Uterus (tissue), 4 donors: Measurements from ENCODE around the gene FABP6. TPM values are rescaled to one million over a fixed set of nuclear protein-coding genes. Genes with fewer than 3 reads are reported as not detected.

Source experiments
- DNase-seq, 2 donors: peaks; one replicate each; pipeline ENCODE4 v3.0.0-alpha.2; 2019 to 2020
- H3K27ac ChIP-seq, 2 donors: fragments of 200-600 bp; sonication (generic); 1 replicate in 1 of 2; 2 replicates in 1 of 2; pipeline ENCODE4 v1.5.1; 2016 to 2018
- H3K27me3 ChIP-seq, 2 donors: fragments of 200-600 bp; sonication (generic); one replicate each; pipeline ENCODE4 v1.5.1; 2018 to 2019; ENCODE audit warnings: control low read depth in 1 of 2
- H3K36me3 ChIP-seq, 2 donors: fragments of 200-600 bp; sonication (generic); one replicate each; pipeline ENCODE4 v1.5.1; 2019; ENCODE audit warnings: control low read depth in 1 of 2
- H3K4me1 ChIP-seq, 2 donors: fragments of 200-600 bp; sonication (generic); one replicate each; pipeline ENCODE4 v1.5.1; 2018 to 2019; ENCODE audit warnings: control low read depth in 1 of 2
- H3K4me3 ChIP-seq, 2 donors: fragments of 200-600 bp; sonication (generic); 1 replicate in 1 of 2; 2 replicates in 1 of 2; pipeline ENCODE4 v1.5.1; 2018 to 2019; ENCODE audit warnings: mild to moderate bottlenecking in 1 of 2
- H3K9me3 ChIP-seq, 2 donors: fragments of 200-600 bp; sonication (generic); one replicate each; pipeline ENCODE4 v1.5.1; 2019; ENCODE audit warnings: control low read depth in 1 of 2
- POLR2A ChIP-seq, 2 donors: fragments of 450-650 bp; IDR thresholded peaks; one replicate each; pipeline ENCODE4 v1.6.1; 2016; ENCODE audit warnings: antibody characterized with exemption in 2 of 2, mild to moderate bottlenecking in 1 of 2, moderate library complexity in 1 of 2
- intact Hi-C: fragments of 100-400 bp; cut with DNase I; formaldehyde crosslinking; loops from one replicate; pipeline ENCODE4 v1.15.1; 2023; ENCODE audit warnings: low total_unique reads
- total RNA-seq, 4 donors: library from RNA; depleted of rRNA in 3 of 4; stranded (reverse); fragments of >200 nt in 3 of 4; gene quantifications; one replicate each; pipeline versions ENCODE4 v1.1.0 to v1.2.4, GENCODE V29; 2014 to 2023
- TF ChIP-seq, protein P1 (sequence below), 4 experiments: fragments of 200-600 bp in 2 of 4; fragments of 450-650 bp in 2 of 4; sonication (generic) in 2 of 4; IDR thresholded peaks; one replicate each; pipeline ENCODE4 v1.5.1; 2016 to 2019; ENCODE audit warnings: antibody characterized with exemption in 4 of 4, mild to moderate bottlenecking in 2 of 4, moderate library complexity in 1 of 4
- donor health status: DM: yes; HTN: yes; CAD: no.

The FABP6 gene
- total RNA-seq, 4 donors from 2014 or later = 0.59 to 0.76 TPM; not detected in 2

DNA sequence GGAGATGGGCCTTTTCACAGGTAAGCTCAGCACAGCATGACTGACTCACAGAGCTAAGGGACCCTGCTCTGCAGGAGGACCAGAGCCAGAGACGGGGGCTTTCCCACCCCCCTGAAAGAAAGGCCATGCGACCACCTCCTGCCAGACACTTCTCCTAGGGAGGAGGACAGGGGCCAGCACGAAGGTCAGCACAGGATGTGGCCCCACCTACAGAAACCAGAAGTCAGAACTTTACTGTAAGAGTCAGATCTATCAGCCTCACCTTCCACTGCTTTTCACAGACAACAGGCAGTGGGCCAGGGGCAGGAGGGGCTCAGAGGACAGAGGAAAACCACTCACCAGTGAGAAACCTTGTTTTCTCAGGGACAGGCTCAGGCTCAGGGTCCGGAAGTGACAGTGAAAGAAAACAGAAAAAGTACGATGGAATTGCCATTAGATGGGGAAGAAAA is 45.2 kb downstream of the FABP6 start:
- no peaks in the 10 kb centered on the region for H3K4me1 ChIP-seq
- H3K4me3 ChIP-seq = no peak overlapping the region
- intact Hi-C loops = no loop called here
- TF ChIP-seq POLR2A (IDR thresholded peaks at IDR 0.05) = no peak
- TF ChIP-seq, protein P1, sequence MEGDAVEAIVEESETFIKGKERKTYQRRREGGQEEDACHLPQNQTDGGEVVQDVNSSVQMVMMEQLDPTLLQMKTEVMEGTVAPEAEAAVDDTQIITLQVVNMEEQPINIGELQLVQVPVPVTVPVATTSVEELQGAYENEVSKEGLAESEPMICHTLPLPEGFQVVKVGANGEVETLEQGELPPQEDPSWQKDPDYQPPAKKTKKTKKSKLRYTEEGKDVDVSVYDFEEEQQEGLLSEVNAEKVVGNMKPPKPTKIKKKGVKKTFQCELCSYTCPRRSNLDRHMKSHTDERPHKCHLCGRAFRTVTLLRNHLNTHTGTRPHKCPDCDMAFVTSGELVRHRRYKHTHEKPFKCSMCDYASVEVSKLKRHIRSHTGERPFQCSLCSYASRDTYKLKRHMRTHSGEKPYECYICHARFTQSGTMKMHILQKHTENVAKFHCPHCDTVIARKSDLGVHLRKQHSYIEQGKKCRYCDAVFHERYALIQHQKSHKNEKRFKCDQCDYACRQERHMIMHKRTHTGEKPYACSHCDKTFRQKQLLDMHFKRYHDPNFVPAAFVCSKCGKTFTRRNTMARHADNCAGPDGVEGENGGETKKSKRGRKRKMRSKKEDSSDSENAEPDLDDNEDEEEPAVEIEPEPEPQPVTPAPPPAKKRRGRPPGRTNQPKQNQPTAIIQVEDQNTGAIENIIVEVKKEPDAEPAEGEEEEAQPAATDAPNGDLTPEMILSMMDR (IDR thresholded peaks at IDR 0.05) = no peak
- no peaks in the 10 kb centered on the region for H3K9me3 ChIP-seq
- H3K27me3 ChIP-seq = no peaks in the 10 kb centered on the region
- no peak overlapping the region for H3K27ac ChIP-seq
- H3K36me3 ChIP-seq = no peaks in the 10 kb centered on the region
- DNase-seq = no peak

DNA sequence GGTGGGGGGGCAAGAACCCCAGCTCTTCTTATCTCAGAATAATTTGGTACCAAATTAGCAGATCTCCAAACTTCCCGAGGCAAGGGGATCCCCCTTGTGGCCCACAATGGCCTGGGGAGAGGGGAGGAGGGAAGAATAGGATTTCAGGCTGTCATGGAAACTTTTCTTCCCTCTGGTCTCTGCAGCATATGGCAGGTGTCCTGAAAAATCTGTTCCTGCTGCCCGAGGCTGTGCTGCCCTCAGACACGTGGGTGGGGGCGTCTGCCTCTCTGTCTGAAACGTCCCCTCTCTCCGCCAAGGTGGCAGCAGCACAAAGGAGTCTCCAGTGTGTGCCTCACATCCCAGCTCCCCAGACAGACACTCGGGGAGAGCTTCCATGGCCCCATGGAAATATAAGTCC is 49.0 kb downstream of the FABP6 start:
- Histone ChIP-seq H3K27ac (no peak overlapping the region), H3K4me3 (no peak overlapping the region), H3K9me3 (no peaks in the 10 kb centered on the region), H3K36me3 (no peaks in the 10 kb centered on the region), H3K27me3 (no peaks in the 10 kb centered on the region), H3K4me1 (no peaks in the 10 kb centered on the region)
- intact Hi-C loops = no loop called here
- TF ChIP-seq, protein P1 (IDR thresholded peaks at IDR 0.05) = no peak
- no peak for TF ChIP-seq POLR2A (IDR thresholded peaks at IDR 0.05)
- DNase-seq = no peak

DNA sequence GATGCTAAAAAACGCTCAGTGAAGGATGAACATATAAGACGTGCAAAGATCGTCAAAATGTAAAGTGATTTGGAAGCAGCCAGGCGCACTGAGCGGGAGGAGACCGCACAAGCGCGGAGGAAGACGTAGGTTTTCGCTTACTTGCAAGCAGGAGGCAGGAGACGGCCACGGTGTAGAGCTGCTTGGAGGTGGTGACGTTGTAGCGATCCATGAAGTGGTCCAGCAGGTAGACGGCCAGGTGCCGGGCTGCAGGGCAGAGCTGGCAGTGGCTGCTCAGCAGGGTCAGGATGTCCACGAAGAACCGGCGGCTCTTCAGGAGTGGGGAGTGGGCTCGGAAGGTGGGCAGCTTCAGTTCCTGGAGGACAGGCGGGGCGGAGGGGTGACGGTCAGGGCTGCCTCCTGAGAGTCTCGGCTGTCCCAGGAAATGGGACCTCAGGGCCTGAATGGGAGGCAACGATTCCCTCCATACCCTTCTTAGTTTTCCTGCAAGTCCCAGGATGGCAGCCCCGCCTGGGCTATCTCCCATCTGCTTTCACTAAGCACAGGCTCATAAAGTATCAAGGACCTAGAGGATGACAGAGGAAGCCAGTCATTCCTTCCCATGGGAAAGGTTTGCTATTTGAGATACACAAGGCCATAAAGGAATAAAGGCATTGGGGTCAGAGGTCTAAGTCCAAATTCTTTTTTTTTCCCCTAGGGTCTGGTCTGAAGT is 51.2 kb downstream of the FABP6 start:
- TF ChIP-seq, protein P1 (IDR thresholded peaks at IDR 0.05) = no peak
- TF ChIP-seq POLR2A (IDR thresholded peaks at IDR 0.05) = no peak
- Histone ChIP-seq H3K27me3 (no peaks in the 10 kb centered on the region), H3K4me3 (no peak overlapping the region), H3K36me3 (no peaks in the 10 kb centered on the region), H3K4me1 (no peaks in the 10 kb centered on the region), H3K9me3 (no peaks in the 10 kb centered on the region), H3K27ac (no peak overlapping the region)
- intact Hi-C loops = no loop called here
- no peak for DNase-seq

DNA sequence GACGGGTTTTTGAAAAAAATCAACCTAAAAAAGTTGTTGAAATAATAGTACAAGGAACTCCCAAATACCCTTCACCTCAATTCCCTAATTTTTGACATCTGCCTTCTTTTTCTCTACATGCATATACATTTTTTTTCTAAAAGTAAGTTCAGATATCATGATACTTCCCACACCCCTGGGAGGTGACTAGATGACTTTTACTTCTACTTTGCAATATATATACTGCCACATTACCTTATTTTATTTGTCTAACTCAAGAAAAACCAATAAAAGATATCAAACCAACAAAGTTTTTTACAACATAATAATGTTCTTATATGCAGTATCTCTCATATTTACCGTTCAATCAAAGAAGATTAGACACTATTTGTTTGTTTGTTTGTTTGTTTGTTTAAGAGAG is 52.0 kb downstream of the FABP6 start:
- Histone ChIP-seq H3K4me3 (no peak overlapping the region), H3K9me3 (no peaks in the 10 kb centered on the region), H3K27me3 (no peaks in the 10 kb centered on the region), H3K27ac (no peak overlapping the region), H3K4me1 (no peaks in the 10 kb centered on the region), H3K36me3 (no peaks in the 10 kb centered on the region)
- DNase-seq = no peak
- intact Hi-C loops = no loop called here
- TF ChIP-seq, protein P1 (IDR thresholded peaks at IDR 0.05) = no peak
- no peak for TF ChIP-seq POLR2A (IDR thresholded peaks at IDR 0.05)

DNA sequence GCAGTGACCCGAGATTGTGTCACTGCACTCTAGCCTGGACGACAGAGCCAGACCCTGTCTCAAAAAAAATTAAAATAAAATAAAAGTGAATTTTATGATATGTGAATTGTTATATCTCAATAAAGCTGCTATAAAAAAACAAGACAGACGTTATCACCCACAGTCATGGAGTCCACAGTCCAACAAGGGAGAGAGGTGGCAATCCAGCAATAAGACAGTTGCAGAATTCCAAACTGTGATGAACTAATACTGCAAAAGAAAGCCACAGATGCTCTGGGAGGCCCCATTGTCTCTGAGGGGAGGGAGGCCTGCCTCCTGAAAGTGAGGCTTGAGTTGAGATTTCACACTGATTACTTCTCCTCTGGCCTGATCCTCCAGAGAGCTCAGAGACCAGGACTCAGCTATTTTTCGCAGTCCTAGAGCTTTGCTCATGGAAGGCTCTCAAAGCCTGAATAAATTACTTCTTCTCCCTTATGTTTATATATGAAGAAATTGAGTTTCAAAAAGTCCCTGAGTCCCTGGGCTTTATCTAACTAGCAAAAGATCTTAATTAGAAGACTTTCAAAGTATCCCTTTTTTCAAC is 55.1 kb downstream of the FABP6 start:
- H3K9me3 ChIP-seq = no peaks in the 10 kb centered on the region
- H3K4me3 ChIP-seq = no peak overlapping the region
- intact Hi-C loops = no loop called here
- no peaks in the 10 kb centered on the region for H3K36me3 ChIP-seq
- DNase-seq = no peak
- no peaks in the 10 kb centered on the region for H3K27me3 ChIP-seq
- peaks cover 0 to 7% of the 10 kb centered on the region in 2 donors for H3K4me1 ChIP-seq
- H3K27ac ChIP-seq = no peak overlapping the region
- TF ChIP-seq POLR2A (IDR thresholded peaks at IDR 0.05) = no peak
